Dendritic cell treated with granulocyte-macrophage colony-stimulating factor and Interleukin-4, amounts not matched to agents 40 ng/mL and 50 ng/mL, for 4 days (primary cell): ENCODE results near the gene FLNC.

Experiments used
- H3K27ac Mint-ChIP-seq: one replicate; pipeline ENCODE4 v1.8.0; 2022; ENCODE audit warnings: mild to moderate bottlenecking, mixed read lengths
- H3K27me3 Mint-ChIP-seq: one replicate; pipeline ENCODE4 v1.8.0; 2022; ENCODE audit warnings: mild to moderate bottlenecking, mixed read lengths
- H3K36me3 Mint-ChIP-seq: one replicate; pipeline ENCODE4 v1.8.0; 2022; ENCODE audit warnings: low read depth, mixed read lengths
- H3K4me1 Mint-ChIP-seq: one replicate; pipeline ENCODE4 v1.8.0; 2022; ENCODE audit warnings: low read depth, mixed read lengths
- H3K4me3 Mint-ChIP-seq: one replicate; pipeline ENCODE4 v1.8.0; 2022; ENCODE audit warnings: mild to moderate bottlenecking, moderate library complexity, mixed read lengths
- H3K9me3 Mint-ChIP-seq: one replicate; pipeline ENCODE4 v1.8.0; 2022; ENCODE audit warnings: mixed read lengths
- intact Hi-C: fragments of 100-400 bp; cut with micrococcal nuclease; formaldehyde crosslinking; loops from one replicate; pipeline ENCODE4 v1.15.0; 2022

FLNC gene

GRCh38 chr7:128841171-128841690, 11.0 kb downstream of the FLNC start:
- H3K9me3 Mint-ChIP-seq: no peaks in the 10 kb centered on the region
- peaks cover 3% of the 10 kb centered on the region for H3K27me3 Mint-ChIP-seq

GRCh38 chr7:128841921-128842673, 11.9 kb downstream of the FLNC start:
- Mint-ChIP-seq H3K27ac (no peak overlapping the region), H3K27me3 (peaks cover 3% of the 10 kb centered on the region), H3K9me3 (no peaks in the 10 kb centered on the region), H3K4me1 (peaks cover 6% of the 10 kb centered on the region), H3K36me3 (no peaks in the 10 kb centered on the region), H3K4me3 (no peak overlapping the region)
- intact Hi-C loops: loop anchor here (5.0 kb wide), 1 partner anchor 40 kb away; no protein-coding TSS in a partner anchor

More at GRCh38 chr7:128841171-128841690, 11.0 kb downstream of the FLNC start:
- peaks cover 6% of the 10 kb centered on the region for H3K4me1 Mint-ChIP-seq
- no peak overlapping the region for H3K27ac Mint-ChIP-seq
- H3K4me3 Mint-ChIP-seq: no peak overlapping the region
- intact Hi-C loops: loop anchor here (5.0 kb wide), 1 partner anchor 41 kb away; no protein-coding TSS in a partner anchor
- no peaks in the 10 kb centered on the region for H3K36me3 Mint-ChIP-seq

- Mint-ChIP-seq H3K27ac (no peak overlapping the region), H3K9me3 (no peaks in the 10 kb centered on the region), H3K36me3 (no peaks in the 10 kb centered on the region), H3K4me3 (no peak overlapping the region), H3K27me3 (peaks cover 3% of the 10 kb centered on the region), H3K4me1 (peaks cover 6% of the 10 kb centered on the region)
- intact Hi-C loops: loop anchor here (5.0 kb wide), 1 partner anchor 39 kb away; no protein-coding TSS in a partner anchor
Measured at GRCh38 chr7:128842674-128843641, 12.8 kb downstream of the FLNC start.

GRCh38 chr7:128843938-128844621, 13.9 kb downstream of the FLNC start:
- H3K36me3 Mint-ChIP-seq: no peaks in the 10 kb centered on the region
- no peak overlapping the region for H3K4me3 Mint-ChIP-seq
- H3K4me1 Mint-ChIP-seq: peaks cover 6% of the 10 kb centered on the region
- H3K27me3 Mint-ChIP-seq: peaks cover 4% of the 10 kb centered on the region
- intact Hi-C loops: loop anchor here (5.0 kb wide), 1 partner anchor 38 kb away; no protein-coding TSS in a partner anchor
- no peak overlapping the region for H3K27ac Mint-ChIP-seq
- no peaks in the 10 kb centered on the region for H3K9me3 Mint-ChIP-seq

DNA sequence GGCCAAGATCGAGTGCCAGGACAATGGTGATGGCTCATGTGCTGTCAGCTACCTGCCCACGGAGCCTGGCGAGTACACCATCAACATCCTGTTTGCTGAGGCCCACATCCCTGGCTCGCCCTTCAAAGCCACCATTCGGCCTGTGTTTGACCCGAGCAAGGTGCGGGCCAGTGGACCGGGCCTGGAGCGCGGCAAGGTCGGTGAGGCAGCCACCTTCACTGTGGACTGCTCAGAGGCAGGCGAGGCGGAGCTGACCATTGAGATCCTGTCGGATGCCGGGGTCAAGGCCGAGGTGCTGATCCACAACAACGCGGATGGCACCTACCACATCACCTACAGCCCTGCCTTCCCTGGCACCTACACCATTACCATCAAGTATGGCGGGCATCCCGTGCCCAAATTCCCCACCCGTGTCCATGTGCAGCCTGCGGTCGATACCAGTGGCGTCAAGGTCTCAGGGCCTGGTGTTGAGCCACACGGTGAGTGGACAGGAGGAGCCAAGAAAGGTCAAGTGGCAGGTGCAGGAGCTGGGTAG, 14.6 kb downstream of the FLNC start:
- intact Hi-C loops: loop anchor here (5.0 kb wide), 1 partner anchor 37 kb away; no protein-coding TSS in a partner anchor
- no peak overlapping the region for H3K4me3 Mint-ChIP-seq
- H3K36me3 Mint-ChIP-seq: no peaks in the 10 kb centered on the region
- peaks cover 5% of the 10 kb centered on the region for H3K27me3 Mint-ChIP-seq
- H3K4me1 Mint-ChIP-seq: peaks cover 6% of the 10 kb centered on the region
- H3K9me3 Mint-ChIP-seq: no peaks in the 10 kb centered on the region
- no peak overlapping the region for H3K27ac Mint-ChIP-seq

- Mint-ChIP-seq H3K27ac (no peak overlapping the region), H3K4me1 (peaks cover 6% of the 10 kb centered on the region), H3K9me3 (no peaks in the 10 kb centered on the region), H3K27me3 (peaks cover 5% of the 10 kb centered on the region), H3K4me3 (no peak overlapping the region), H3K36me3 (no peaks in the 10 kb centered on the region)
- intact Hi-C loops: no loop called here
Measured at GRCh38 chr7:128845475-128845874, 15.3 kb downstream of the FLNC start.

- no peaks in the 10 kb centered on the region for H3K36me3 Mint-ChIP-seq
- intact Hi-C loops: no loop called here
- H3K27ac Mint-ChIP-seq: no peak overlapping the region
- H3K9me3 Mint-ChIP-seq: no peaks in the 10 kb centered on the region
- peaks cover 5% of the 10 kb centered on the region for H3K27me3 Mint-ChIP-seq
- no peak overlapping the region for H3K4me3 Mint-ChIP-seq
- H3K4me1 Mint-ChIP-seq: peaks cover 6% of the 10 kb centered on the region
Measured at GRCh38 chr7:128845987-128846386, 15.8 kb downstream of the FLNC start.

DNA sequence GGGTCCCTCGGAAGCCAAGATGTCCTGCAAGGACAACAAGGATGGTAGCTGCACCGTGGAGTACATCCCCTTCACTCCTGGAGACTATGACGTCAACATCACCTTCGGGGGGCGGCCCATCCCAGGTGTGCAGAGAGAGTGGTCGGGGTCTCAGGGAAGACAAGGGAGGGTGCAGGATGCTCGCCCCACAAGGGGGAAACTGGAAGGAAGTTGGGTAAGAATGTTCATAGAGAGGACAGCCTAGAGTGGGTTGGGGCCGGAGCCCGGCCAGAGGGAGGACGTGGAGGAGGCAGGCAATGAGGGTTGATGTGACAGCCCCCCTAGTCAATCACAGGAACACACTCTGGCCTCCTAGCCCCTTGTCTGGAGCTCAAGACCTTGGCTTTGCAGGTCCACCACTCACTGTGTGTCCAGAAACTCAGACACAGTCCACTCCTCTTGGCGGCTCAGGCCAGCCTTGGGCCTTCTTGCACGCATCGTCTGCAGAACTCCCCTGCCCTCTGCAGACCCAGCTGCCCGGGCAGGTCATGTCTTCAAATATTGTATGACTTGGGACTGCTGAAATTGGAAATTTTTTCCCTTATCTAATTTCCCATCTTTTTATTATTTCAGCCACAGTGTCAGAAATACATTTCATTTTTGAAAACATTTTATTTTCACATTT, 16.7 kb downstream of the FLNC start:
- intact Hi-C loops: no loop called here
- H3K27me3 Mint-ChIP-seq: peaks cover 5% of the 10 kb centered on the region
- no peak overlapping the region for H3K27ac Mint-ChIP-seq

DNA sequence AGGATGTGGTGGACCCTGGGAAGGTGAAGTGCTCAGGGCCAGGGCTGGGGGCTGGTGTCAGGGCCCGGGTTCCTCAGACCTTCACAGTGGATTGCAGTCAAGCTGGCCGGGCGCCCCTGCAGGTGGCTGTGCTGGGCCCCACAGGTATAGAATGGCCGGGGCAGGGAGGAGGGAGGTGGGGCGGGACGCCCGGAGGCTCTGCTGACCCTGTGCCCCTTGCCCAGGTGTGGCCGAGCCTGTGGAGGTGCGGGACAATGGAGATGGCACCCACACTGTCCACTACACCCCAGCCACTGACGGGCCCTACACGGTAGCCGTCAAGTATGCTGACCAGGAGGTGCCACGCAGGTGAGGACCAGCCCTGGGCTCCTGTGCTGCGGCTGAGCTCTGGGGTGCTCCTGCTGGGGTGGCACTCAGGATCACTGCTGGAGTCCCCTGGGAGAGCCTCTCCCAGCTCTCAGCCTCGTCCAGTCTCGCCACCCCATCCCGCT, 17.6 kb downstream of the FLNC start:
- peaks cover 4% of the 10 kb centered on the region for H3K27me3 Mint-ChIP-seq
- intact Hi-C loops: no loop called here
- H3K27ac Mint-ChIP-seq: no peak overlapping the region
- H3K4me1 Mint-ChIP-seq: no peaks in the 10 kb centered on the region
- H3K4me3 Mint-ChIP-seq: no peak overlapping the region
- H3K9me3 Mint-ChIP-seq: no peaks in the 10 kb centered on the region
- H3K36me3 Mint-ChIP-seq: no peaks in the 10 kb centered on the region

More for the DNA sequence above, 16.7 kb downstream of the FLNC start:
- no peak overlapping the region for H3K4me3 Mint-ChIP-seq
- H3K9me3 Mint-ChIP-seq: no peaks in the 10 kb centered on the region
- peaks cover 4% of the 10 kb centered on the region for H3K4me1 Mint-ChIP-seq
- no peaks in the 10 kb centered on the region for H3K36me3 Mint-ChIP-seq

DNA sequence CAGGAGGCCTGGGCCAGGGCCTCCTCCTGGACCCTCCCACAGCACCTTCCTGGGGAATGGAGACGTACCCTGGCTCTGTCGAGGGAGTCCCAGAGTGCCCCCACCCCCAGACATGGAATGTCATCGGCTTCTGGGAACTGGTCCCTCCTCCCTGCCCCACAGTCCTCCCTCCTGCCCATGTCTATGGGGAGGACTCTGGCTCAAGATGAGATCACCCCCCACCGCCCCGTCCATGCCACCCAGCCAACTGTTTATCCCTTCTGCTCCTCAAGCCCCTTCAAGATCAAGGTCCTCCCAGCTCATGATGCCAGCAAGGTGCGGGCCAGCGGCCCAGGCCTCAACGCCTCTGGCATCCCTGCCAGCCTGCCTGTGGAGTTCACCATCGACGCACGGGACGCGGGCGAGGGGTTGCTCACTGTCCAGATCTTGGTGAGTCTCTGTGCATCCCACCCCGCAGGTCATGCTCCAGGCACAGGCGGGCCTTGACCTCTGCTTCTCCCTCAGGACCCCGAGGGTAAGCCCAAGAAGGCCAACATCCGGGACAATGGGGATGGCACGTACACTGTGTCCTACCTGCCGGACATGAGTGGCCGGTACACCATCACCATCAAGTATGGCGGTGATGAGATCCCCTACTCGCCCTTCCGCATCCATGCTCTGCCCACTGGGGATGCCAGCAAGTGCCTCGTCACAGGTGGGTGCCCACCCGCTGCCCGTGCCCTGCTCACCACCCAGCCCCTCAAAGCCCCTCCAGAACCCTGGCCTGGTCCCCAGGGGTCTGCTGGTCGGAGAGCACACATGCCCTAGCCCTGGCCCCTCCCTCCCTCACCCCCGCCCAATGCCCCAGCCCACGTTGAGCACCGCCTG, 18.3 kb downstream of the FLNC start:
- H3K27ac Mint-ChIP-seq: no peak overlapping the region
- H3K4me3 Mint-ChIP-seq: no peak overlapping the region
- peaks cover 7% of the 10 kb centered on the region for H3K27me3 Mint-ChIP-seq
- no peaks in the 10 kb centered on the region for H3K9me3 Mint-ChIP-seq
- no peaks in the 10 kb centered on the region for H3K4me1 Mint-ChIP-seq
- intact Hi-C loops: no loop called here
- no peaks in the 10 kb centered on the region for H3K36me3 Mint-ChIP-seq

DNA sequence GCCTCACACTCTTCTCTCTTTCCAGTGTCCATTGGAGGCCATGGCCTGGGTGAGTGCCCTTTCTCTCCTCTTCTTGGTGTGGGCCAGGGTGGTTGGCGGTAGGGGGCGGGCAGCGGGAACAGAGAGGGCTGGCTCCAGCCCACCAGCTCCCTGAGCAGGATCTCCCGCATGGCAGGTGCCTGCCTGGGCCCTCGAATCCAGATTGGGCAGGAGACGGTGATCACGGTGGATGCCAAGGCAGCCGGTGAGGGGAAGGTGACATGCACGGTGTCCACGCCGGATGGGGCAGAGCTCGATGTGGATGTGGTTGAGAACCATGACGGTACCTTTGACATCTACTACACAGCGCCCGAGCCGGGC, 18.9 kb downstream of the FLNC start:
- intact Hi-C loops: no loop called here
- H3K27me3 Mint-ChIP-seq: peaks cover 10% of the 10 kb centered on the region
- H3K36me3 Mint-ChIP-seq: no peaks in the 10 kb centered on the region
- H3K4me1 Mint-ChIP-seq: no peaks in the 10 kb centered on the region
- no peak overlapping the region for H3K27ac Mint-ChIP-seq
- H3K9me3 Mint-ChIP-seq: no peaks in the 10 kb centered on the region
- H3K4me3 Mint-ChIP-seq: no peak overlapping the region

DNA sequence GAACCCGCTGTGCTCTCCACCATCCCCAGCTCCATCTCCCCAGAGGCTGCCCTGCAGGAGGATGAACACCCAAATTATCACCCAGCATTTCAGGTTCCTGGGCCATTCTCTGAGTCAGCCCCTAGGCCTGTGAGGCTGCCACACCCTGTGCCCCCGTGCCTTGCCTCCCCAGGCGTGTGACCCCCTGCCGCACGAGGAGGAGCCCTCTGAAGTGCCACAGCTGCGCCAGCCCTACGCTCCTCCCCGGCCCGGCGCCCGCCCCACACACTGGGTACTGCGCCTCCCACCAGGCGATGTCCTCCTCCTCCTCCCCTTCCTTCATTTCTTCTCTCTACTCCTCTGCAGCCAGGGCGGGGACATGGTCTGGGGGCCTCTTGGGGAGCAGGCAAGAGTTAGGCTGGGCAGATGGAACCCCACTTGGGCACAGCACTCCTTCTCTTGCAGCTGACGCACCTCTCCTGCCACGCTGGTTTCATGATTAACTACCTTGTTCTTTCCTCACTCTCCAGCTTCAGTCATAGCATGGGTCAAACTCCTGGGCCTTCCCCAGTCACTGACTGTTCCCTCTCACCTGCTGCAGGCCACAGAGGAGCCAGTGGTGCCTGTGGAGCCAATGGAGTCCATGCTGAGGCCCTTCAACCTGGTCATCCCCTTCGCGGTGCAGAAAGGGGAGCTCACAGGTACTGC, 19.7 kb downstream of the FLNC start:
- Mint-ChIP-seq H3K4me3 (no peak overlapping the region), H3K36me3 (no peaks in the 10 kb centered on the region), H3K27me3 (peaks cover 12% of the 10 kb centered on the region), H3K27ac (no peak overlapping the region), H3K4me1 (no peaks in the 10 kb centered on the region), H3K9me3 (no peaks in the 10 kb centered on the region)
- intact Hi-C loops: no loop called here
